Right lobe of liver (tissue), 6 donors: ENCODE measurements around the gene NOTCH1. TPM values are rescaled to one million over a fixed set of nuclear protein-coding genes. Genes with fewer than 3 reads are reported as not detected.
A peak's percentile ranks its signal among the peaks of the same experiment; 100 is the strongest.

Experiments
- ATAC-seq, 4 donors: fragments of 200-7000 bp; cut with Tn5 transposase; one replicate each; pipeline ENCODE4 v1.9.1; 2020; ENCODE audit warnings: mild to moderate bottlenecking in 4 of 4, moderate library complexity in 4 of 4
- DNase-seq, 3 donors: peaks; one replicate each; pipeline ENCODE4 v3.0.0-alpha.2; 2020
- H3K27ac ChIP-seq, 3 donors: fragments of 200-600 bp; one replicate each; pipeline ENCODE4 v1.8.0; 2022
- H3K27me3 ChIP-seq, 2 donors: fragments of 200-600 bp; one replicate each; pipeline ENCODE4 v1.8.0; 2022
- H3K36me3 ChIP-seq, 4 donors: fragments of 200-600 bp; sonication (generic) in 1 of 4; one replicate each; pipeline versions ENCODE4 v1.5.1 to v1.8.0; 2017 to 2022; ENCODE audit warnings: control low read depth in 1 of 4
- H3K4me1 ChIP-seq, 4 donors: fragments of 200-600 bp; sonication (generic) in 1 of 4; one replicate each; pipeline versions ENCODE4 v1.5.1 to v1.8.0; 2017 to 2022; ENCODE audit warnings: control low read depth in 1 of 4
- H3K4me3 ChIP-seq, 3 donors: fragments of 200-600 bp; one replicate each; pipeline ENCODE4 v1.8.0; 2022
- H3K9me3 ChIP-seq, 4 donors: fragments of 200-600 bp; sonication (generic) in 1 of 4; one replicate each; pipeline versions ENCODE4 v1.5.1 to v1.8.0; 2017 to 2022; ENCODE audit warnings: control low read depth in 1 of 4
- CTCF ChIP-seq, 4 donors: fragments of 200-600 bp in 3 of 4; fragments of 450-650 bp in 1 of 4; IDR thresholded peaks; one replicate each; pipeline versions ENCODE4 v1.5.1 to v1.8.0; 2016 to 2022; ENCODE audit warnings: antibody characterized with exemption in 4 of 4, mild to moderate bottlenecking in 2 of 4
- POLR2A ChIP-seq: fragments of 450-650 bp; IDR thresholded peaks from one replicate; pipeline ENCODE4 v1.6.1; 2017; ENCODE audit warnings: antibody characterized with exemption, mild to moderate bottlenecking
- WGBS: methylation state at CpG from one replicate; pipeline ENCODE4 v1.1.6; 2018; ENCODE audit warnings: low coverage, low lambda C conversion rate; ENCODE audit not compliant: insufficient coverage; ENCODE audit errors: missing lambda C conversion rate; 5-methylcytosine and 5-hydroxymethylcytosine counted together
- intact Hi-C, 2 donors: fragments of 100-400 bp; cut with DNase I; formaldehyde crosslinking; loops; one replicate each; pipeline versions ENCODE4 v1.11.2 to v1.14.1; 2022
- total RNA-seq, 6 experiments: library from RNA; depleted of rRNA in 2 of 6; stranded (reverse); fragments of >200 nt in 2 of 6; fragmentation: NEBNext Ultra II Directional in 3 of 6; extraction: Animal tissue kit (Norgen Biotek cat#: 25700) in 3 of 6; gene quantifications; one replicate each; pipeline versions ENCODE4 v1.1.0 to v1.2.4, GENCODE V29; 2016 to 2023
- donor health status: DM: no; HTN: yes; CAD: no.
- donor health status: DM: no; HTN: no; CAD: no.
- donor health status: DM: no; HTN: no; CAD: no.
- donor health status: DM: no; HTN: yes; CAD: no.
- donor health status: DM: no; HTN: yes; CAD: no.

The NOTCH1 gene
- total RNA-seq, 6 experiments from 2014 or later: 17.4 to 26.2 (median 19.3) TPM

DNA sequence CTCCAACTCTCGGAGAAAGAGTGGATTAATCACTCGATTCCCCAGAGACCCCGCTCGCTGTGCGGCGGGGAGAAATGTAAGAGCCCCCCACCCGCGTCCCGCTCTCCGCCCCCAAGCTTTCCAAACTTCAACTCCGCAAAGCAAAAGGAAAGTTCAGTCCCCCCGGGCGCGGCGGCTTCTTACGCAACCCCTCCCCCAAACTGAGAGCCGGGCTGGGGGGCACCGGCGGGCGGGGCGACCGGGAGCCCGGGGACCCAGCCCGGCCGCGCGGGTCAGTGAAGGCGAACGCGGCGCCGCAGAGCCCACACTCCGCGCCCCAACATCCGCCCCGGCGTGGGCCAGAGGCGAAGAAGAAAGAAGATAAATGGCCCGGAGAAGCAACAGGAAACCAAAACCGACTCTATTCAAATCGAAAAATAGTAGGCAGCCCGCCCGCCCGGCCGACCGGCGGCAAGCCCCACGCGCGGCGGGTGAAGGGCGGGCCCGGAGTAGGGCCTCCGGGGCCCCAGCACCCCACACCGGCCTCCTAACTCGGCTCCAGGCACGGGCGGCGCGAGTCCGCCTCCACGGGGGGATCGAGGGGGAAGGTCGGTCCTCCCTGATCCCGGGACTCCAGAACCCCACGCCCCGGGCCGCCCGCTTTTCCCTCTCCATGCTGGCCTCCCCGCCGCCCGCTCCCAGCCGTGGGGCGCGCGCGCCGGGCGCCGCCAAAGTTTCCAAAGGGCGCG, 720 bp downstream of the NOTCH1 start:
- Histone ChIP-seq H3K27ac (peak overlapping the region; percentile 85 to 93 (median 88)), H3K9me3 (no peaks in the 10 kb centered on the region), H3K4me1 (peaks cover 0 to 33% (median 17%) of the 10 kb centered on the region in 4 donors), H3K27me3 (no peaks in the 10 kb centered on the region), H3K4me3 (peak overlapping the region; percentile 71 to 91 (median 85)), H3K36me3 (peaks cover 0 to 5% (median 0%) of the 10 kb centered on the region in 4 donors)
- intact Hi-C loops: loop anchor here (10.0 kb wide), 2 partner anchors 50 to 80 kb away; no protein-coding TSS in a partner anchor
- ATAC-seq (no peak), DNase-seq (no peak)
- WGBS: under 1% methylated on average over 32 of the region's 82 CpGs
- no peak for TF ChIP-seq CTCF (IDR thresholded peaks at IDR 0.05)
- no peak for TF ChIP-seq POLR2A

DNA sequence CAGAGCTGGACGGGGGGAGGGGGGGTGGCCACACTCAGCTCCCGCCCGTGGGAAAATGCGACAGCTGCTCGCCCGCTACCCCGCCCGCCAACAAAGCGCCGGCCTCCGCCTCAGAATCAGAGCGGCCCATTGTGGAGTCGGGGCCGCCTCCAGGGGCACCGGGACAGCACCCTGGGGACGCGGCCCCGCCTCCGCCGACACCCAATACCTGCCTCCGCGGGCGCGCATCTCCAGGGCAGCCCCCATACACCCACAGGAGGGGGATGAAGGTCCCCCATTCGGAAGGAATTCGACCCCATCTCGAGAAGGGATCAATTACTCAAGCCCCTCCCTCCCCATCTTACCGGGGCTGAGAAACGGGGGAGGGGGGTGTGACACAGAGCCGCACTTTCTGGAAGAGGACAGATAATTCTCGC, 1.3 kb downstream of the NOTCH1 start:
- WGBS: 0% methylated on average over 1 of the region's 31 CpGs
- TF ChIP-seq CTCF (IDR thresholded peaks at IDR 0.05) (no peak), POLR2A (peak; percentile 11)
- DNase-seq (peak in 2 of 3 donors; percentile 63 to 74), ATAC-seq (peak in 2 of 4 donors; percentile 1 to 3)
- peak overlapping the region; percentile 85 to 93 (median 88) for H3K27ac ChIP-seq
- no peaks in the 10 kb centered on the region for H3K27me3 ChIP-seq
- intact Hi-C loops: loop anchor here (10.0 kb wide), 2 partner anchors 50 to 80 kb away; no protein-coding TSS in a partner anchor
- H3K9me3 ChIP-seq: no peaks in the 10 kb centered on the region
- H3K36me3 ChIP-seq: peaks cover 0 to 5% (median 0%) of the 10 kb centered on the region in 4 donors
- H3K4me1 ChIP-seq: peaks cover 0 to 33% (median 17%) of the 10 kb centered on the region in 4 donors
- peak overlapping the region; percentile 71 to 91 (median 85) for H3K4me3 ChIP-seq

- Histone ChIP-seq H3K4me1 (peaks cover 0 to 33% (median 17%) of the 10 kb centered on the region in 4 donors), H3K27me3 (no peaks in the 10 kb centered on the region), H3K36me3 (peaks cover 0 to 5% (median 0%) of the 10 kb centered on the region in 4 donors), H3K4me3 (peak overlapping the region; percentile 71 to 91 (median 85)), H3K9me3 (no peaks in the 10 kb centered on the region), H3K27ac (peak overlapping the region in 2 of 3 donors; percentile 88 to 93)
- ATAC-seq (no peak), DNase-seq (peak in 1 of 3 donors; percentile 77)
- WGBS: 37% methylated on average over 17 of the region's 31 CpGs
- intact Hi-C loops: loop anchor here (10.0 kb wide), 2 partner anchors 49 to 81 kb away; no protein-coding TSS in a partner anchor
- no peak for TF ChIP-seq POLR2A
- no peak for TF ChIP-seq CTCF (IDR thresholded peaks at IDR 0.05)
Observed at GRCh38 chr9:136543830-136544547, 1.9 kb downstream of the NOTCH1 start.

DNA sequence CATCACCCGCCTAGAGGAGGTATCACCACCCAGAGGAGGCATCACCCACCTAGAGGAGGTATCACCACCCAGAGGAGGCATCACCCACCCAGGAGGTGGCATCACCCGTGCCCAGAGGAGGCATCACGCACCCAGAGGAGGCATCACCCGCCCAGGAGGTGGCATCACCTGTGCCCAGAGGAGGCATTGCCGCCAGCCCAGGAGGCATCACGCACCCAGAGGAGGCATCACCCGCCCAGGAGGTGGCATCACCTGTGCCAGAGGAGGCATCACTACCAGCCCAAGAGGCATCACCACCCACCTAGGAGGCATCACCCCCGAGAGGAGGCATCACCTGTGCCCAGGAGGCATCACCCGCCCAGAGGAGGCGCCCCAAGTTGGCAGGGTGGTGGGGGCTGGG, 2.6 kb downstream of the NOTCH1 start:
- Histone ChIP-seq H3K4me3 (peak overlapping the region in 2 of 3 donors; percentile 71 to 85), H3K4me1 (peaks cover 0 to 32% (median 15%) of the 10 kb centered on the region in 4 donors), H3K27me3 (no peaks in the 10 kb centered on the region), H3K27ac (peak overlapping the region in 1 of 3 donors; percentile 88), H3K9me3 (no peaks in the 10 kb centered on the region), H3K36me3 (peaks cover 0 to 5% (median 0%) of the 10 kb centered on the region in 4 donors)
- intact Hi-C loops: loop anchor here (10.0 kb wide), 2 partner anchors 48 to 82 kb away; no protein-coding TSS in a partner anchor
- no peak for ATAC-seq
- TF ChIP-seq CTCF (IDR thresholded peaks at IDR 0.05) (no peak), POLR2A (no peak)
- no CpG with 5 or more reads among the region's 10 CpGs for WGBS
- DNase-seq: no peak
